ENCODE measurements around the gene CLEC12A.

GRCh38 chr12:10015450-10015849, 44.2 kb downstream of the CLEC12A start:
- TF ChIP-seq CTCF (IDR thresholded peaks at IDR 0.05): no peak
- no peak for TF ChIP-seq POLR2A (IDR thresholded peaks at IDR 0.05)
